Measurements from ENCODE around the gene FEM1B.

The FEM1B gene

GRCh38 chr15:68318008-68318835 lies 40.7 kb downstream of the FEM1B start:
- Histone ChIP-seq H3K4me3 (ENCODE audit: severe bottlenecking) (no peak overlapping the region), H3K27me3 (ENCODE audit: insufficient read depth, poor library complexity, severe bottlenecking) (no peaks in the 10 kb centered on the region), H3K36me3 (ENCODE audit: low read depth) (no peaks in the 10 kb centered on the region), H3K27ac (ENCODE audit: poor library complexity, severe bottlenecking) (no peak overlapping the region), H3K4me1 (ENCODE audit: insufficient read depth, poor library complexity, severe bottlenecking) (no peaks in the 10 kb centered on the region), H3K9me3 (ENCODE audit: severe bottlenecking) (no peaks in the 10 kb centered on the region)
- DNase-seq (ENCODE audit: low spot score) (peak; percentile 51), ATAC-seq (ENCODE audit: low read depth) (no peak)
- TF ChIP-seq CTCF (IDR thresholded peaks at IDR 0.05; ENCODE audit: poor library complexity, severe bottlenecking) = no peak

GRCh38 chr15:68318931-68319909 lies 41.7 kb downstream of the FEM1B start:
- Histone ChIP-seq H3K27me3 (ENCODE audit: insufficient read depth, poor library complexity, severe bottlenecking) (no peaks in the 10 kb centered on the region), H3K4me3 (ENCODE audit: severe bottlenecking) (no peak overlapping the region), H3K27ac (ENCODE audit: poor library complexity, severe bottlenecking) (no peak overlapping the region), H3K36me3 (ENCODE audit: low read depth) (no peaks in the 10 kb centered on the region), H3K4me1 (ENCODE audit: insufficient read depth, poor library complexity, severe bottlenecking) (no peaks in the 10 kb centered on the region), H3K9me3 (ENCODE audit: severe bottlenecking) (no peaks in the 10 kb centered on the region)
- no peak for TF ChIP-seq CTCF (IDR thresholded peaks at IDR 0.05; ENCODE audit: poor library complexity, severe bottlenecking)
- ATAC-seq (ENCODE audit: low read depth) (no peak), DNase-seq (ENCODE audit: low spot score) (peak; percentile 63)

- no peaks in the 10 kb centered on the region for H3K4me1 ChIP-seq (ENCODE audit: insufficient read depth, poor library complexity, severe bottlenecking)
- no peaks in the 10 kb centered on the region for H3K36me3 ChIP-seq (ENCODE audit: low read depth)
- no peaks in the 10 kb centered on the region for H3K9me3 ChIP-seq (ENCODE audit: severe bottlenecking)
- H3K4me3 ChIP-seq (ENCODE audit: severe bottlenecking) = no peak overlapping the region
- DNase-seq (ENCODE audit: low spot score) (peak; percentile 58), ATAC-seq (ENCODE audit: low read depth) (no peak)
- H3K27ac ChIP-seq (ENCODE audit: poor library complexity, severe bottlenecking) = no peak overlapping the region
- TF ChIP-seq CTCF (IDR thresholded peaks at IDR 0.05; ENCODE audit: poor library complexity, severe bottlenecking) = no peak
- no peaks in the 10 kb centered on the region for H3K27me3 ChIP-seq (ENCODE audit: insufficient read depth, poor library complexity, severe bottlenecking)
Measured at GRCh38 chr15:68319997-68320396, 42.5 kb downstream of the FEM1B start.

GRCh38 chr15:68321229-68321628 lies 43.7 kb downstream of the FEM1B start:
- Histone ChIP-seq H3K27me3 (ENCODE audit: insufficient read depth, poor library complexity, severe bottlenecking) (no peaks in the 10 kb centered on the region), H3K4me3 (ENCODE audit: severe bottlenecking) (no peak overlapping the region), H3K27ac (ENCODE audit: poor library complexity, severe bottlenecking) (no peak overlapping the region), H3K4me1 (ENCODE audit: insufficient read depth, poor library complexity, severe bottlenecking) (no peaks in the 10 kb centered on the region), H3K36me3 (ENCODE audit: low read depth) (no peaks in the 10 kb centered on the region), H3K9me3 (ENCODE audit: severe bottlenecking) (no peaks in the 10 kb centered on the region)
- DNase-seq (ENCODE audit: low spot score) (no peak), ATAC-seq (ENCODE audit: low read depth) (no peak)
- TF ChIP-seq CTCF (IDR thresholded peaks at IDR 0.05; ENCODE audit: poor library complexity, severe bottlenecking) = no peak

All from RWPE2 (cell line).